GM20000 (cell line): ENCODE data around the gene GRK4.
"Not testable (repeated sequence)": the region's sequence is repeated elsewhere in the genome, so short reads cannot be mapped to it uniquely, and the experiment has no call there.

Experiments used
- DNase-seq: peaks from one replicate; pipeline ENCODE4 v3.0.0; 2012; ENCODE audit warnings: low spot score
- TF ChIP-seq, protein P1 (sequence below): IDR thresholded peaks from 2 replicates; pipeline ENCODE4 v1.5.1; 2012; ENCODE audit warnings: mild to moderate bottlenecking, control low read depth; ENCODE audit errors: extremely low read depth, missing control alignments

GRK4 gene

DNA sequence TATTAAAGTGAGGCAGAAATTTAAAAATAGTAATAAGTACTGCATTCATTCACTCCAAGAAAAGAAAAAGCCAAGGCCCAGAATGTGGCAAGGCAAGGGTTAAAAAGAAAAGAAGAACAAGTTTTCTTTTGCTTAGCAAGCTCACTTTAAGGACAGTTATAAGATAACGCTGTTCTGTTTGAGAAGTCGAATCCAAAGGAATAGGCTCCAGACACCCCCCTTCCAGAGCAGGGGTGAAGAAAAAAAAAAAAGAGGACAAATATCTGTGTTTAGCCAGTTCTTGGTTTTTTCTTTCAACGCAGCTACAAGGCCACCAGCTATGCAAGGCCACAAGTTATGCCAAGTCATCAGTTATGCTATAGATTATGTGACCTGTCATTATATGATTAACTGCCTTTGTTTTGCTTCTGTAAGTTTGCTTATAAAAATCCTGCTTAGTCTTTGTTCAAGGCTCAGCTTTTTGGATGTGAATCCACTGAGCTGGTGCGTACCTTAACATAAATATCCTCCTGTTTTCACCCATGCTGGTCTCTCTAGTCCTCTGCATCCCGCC, 1.4 kb downstream of the GRK4 start:
- DNase-seq: no peak
- TF ChIP-seq, protein P1, sequence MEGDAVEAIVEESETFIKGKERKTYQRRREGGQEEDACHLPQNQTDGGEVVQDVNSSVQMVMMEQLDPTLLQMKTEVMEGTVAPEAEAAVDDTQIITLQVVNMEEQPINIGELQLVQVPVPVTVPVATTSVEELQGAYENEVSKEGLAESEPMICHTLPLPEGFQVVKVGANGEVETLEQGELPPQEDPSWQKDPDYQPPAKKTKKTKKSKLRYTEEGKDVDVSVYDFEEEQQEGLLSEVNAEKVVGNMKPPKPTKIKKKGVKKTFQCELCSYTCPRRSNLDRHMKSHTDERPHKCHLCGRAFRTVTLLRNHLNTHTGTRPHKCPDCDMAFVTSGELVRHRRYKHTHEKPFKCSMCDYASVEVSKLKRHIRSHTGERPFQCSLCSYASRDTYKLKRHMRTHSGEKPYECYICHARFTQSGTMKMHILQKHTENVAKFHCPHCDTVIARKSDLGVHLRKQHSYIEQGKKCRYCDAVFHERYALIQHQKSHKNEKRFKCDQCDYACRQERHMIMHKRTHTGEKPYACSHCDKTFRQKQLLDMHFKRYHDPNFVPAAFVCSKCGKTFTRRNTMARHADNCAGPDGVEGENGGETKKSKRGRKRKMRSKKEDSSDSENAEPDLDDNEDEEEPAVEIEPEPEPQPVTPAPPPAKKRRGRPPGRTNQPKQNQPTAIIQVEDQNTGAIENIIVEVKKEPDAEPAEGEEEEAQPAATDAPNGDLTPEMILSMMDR: no peak

DNA sequence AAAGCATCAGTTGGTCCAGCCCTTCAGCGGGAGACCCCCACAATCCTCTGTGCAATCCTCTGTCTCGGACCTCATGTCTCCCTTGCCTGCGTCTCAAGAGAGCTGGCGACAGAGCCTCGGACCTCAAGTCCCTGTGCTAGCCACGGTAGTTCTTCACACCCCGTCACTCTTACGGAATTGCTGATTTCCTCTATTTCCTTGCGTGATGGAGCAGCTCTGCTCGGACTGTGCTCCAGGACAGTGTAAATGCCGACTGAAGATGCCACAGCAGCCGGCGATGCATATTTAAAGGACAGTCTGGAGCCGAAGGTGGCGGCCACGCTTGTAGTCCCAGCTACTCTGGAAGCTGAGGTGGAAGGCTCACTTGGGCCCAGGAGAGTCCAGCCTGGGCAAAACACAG, 1.9 kb downstream of the GRK4 start:
- DNase-seq: no peak
- TF ChIP-seq, protein P1: no peak

DNA sequence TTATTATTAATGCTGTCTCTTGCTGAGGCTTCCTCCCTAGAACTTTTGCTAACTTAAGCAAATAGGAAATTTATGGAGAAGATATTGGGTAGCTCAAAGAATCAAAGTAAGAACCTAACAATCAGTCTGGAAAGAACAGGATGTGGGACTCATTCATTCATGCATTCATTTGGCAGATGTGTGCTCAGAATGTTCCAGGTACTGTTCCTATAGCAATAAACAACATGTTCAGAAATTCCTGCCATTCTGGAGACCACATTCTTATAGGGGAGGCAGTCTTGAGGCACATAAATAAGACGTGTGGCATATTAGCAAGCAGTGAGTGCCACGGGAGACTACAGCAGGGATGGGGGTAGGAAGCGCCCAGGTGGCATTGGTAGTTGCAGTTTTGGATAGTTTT, 5.0 kb downstream of the GRK4 start:
- DNase-seq: no peak

DNA sequence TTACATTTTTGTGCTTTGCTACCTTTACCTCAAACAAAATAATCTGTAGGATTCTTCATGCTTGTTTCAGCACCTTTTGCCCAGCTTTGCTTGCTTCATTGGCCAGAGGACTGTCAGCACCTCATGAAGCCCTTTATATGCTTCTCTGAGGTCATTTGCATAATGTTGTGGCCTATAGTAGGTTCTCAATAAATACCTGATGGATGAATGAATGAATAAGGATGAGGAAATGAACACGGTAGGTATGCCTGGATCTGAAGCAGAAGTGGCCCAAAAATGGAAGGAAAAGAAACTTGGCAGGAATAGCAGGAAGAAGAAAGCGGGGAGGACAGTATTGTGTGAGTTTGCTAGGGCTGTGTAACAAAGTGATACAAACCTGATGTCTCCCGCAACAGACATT, 7.9 kb downstream of the GRK4 start:
- TF ChIP-seq, protein P1: no peak

More for the DNA sequence above, 5.0 kb downstream of the GRK4 start:
- TF ChIP-seq, protein P1: no peak

DNA sequence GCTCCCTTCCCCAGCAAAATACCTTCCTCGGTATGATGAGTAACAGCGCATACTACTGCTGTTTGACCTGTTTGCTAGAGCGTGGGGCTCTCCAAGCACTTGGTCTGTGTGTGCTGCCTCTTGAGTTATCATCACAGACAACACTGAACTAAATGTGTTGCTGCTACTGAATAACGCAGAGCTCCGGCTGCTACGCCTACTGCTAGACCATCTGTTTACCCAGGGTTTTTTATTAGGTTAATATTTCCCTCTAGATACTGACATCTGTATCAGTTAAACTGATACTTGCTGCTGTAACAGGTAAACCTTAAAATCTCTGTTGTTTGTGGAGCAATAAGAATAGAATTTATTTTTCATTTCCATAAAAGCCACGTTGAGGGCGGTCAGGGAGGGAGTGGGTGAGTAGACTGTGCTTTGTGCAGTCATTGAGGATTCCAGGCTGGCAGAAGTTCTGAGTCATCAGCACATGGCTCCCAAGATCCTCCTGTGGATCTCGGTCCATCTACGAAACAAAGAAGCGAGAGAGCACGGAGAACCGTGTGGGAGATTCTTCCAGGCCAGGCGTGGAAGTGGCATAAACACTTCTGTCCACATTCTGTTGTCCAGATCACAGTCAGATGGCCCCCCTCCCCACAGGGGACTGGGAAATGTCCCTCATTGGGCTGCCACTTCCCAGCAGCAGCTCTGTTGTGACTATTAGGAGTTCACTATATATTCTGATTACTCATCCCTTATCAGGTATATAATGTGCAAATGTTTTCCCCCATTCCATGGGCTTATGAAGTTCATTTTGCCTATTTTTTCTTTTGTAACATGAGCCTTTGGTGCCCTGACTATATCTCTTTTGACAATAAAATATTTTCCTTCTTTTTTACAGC, 14.1 kb downstream of the GRK4 start:
- DNase-seq: no peak
- TF ChIP-seq, protein P1: no peak

More for the DNA sequence above, 7.9 kb downstream of the GRK4 start:
- DNase-seq: no peak

DNA sequence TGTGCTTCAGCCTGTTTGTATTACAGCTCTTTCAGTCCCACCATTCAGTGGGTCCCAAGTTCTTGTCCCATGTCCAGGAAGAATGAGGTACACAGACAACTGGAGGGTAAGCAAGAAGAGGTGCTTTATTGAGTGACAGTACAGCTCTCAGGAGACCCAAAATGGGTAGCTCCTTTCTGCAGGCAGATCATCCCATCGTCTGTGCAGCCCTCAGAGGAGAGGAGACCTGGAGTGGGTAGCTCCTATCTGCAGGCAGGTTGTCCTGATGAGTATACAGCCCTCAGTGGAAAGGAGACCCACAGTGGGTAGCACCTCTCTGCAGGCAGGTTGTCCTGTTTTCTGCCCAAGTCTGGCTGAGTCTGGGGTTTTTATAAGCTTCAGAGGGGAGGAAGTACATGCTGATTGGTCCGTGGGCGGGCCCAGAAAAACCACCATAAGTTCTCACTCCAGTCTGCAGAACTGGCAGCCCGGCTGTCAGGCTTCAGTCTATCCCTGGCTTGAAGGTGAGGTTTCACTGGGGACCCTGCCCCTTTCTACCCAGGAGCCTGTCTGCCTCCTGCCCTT, 18.0 kb downstream of the GRK4 start:
- DNase-seq: no peak
- TF ChIP-seq, protein P1: no peak

DNA sequence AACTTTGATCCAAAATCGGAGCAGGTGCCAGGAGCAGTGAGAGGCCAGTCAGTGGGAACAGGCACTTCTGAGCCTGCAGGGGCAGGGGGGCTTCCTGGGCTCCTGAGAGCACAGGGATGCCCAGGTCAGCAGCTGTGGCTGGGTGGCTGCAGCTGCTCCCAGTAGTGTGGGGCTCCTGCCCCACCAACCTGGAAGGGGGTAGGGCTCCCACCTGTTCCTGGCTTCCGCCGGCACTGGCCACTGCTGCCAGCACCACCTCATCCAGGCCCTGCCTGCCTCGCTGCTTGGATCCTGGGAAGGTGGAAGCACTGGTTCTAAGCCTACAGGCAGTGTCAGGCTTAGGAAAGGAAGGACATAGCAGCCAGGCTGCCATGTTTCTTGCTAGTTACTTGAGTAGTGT, 18.6 kb downstream of the GRK4 start:
- no peak for DNase-seq
- TF ChIP-seq, protein P1: no peak

DNA sequence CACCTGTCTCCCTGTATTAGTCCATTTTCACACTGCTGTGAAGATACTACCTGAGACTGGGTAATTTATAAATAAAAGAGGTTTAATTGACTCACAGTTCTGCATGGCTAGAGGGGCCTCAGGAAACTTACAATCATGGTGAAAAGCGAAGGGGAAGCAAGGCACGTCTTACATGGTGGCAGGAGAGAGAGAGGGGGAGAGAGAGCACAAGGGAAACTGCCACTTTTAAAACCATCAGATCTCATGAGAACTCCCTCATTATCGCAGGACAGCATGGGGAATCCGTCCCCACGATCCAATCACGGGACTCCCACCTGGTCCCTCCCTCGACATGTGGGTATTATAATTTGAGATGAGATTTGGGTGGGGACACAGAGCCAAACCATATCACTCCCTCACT, 20.3 kb downstream of the GRK4 start:
- DNase-seq: not testable (repeated sequence)
